Activated CD4-positive, CD25-positive, alpha-beta regulatory T cell treated with anti-CD3 and anti-CD28 coated beads, Interleukin-2, amount 50 U/mL, for 72 hours (primary cell): ENCODE results near the gene SLC6A11.

Experiments
- DNase-seq: peaks from one replicate; pipeline ENCODE4 v3.0.0; 2021

Gene SLC6A11

GRCh38 chr3:10933805-10934481 lies 117.9 kb downstream of the SLC6A11 start:
- no peak for DNase-seq

GRCh38 chr3:10935028-10935427 lies 119.0 kb downstream of the SLC6A11 start:
- no peak for DNase-seq

- no peak for DNase-seq
These were observed 120.0 kb downstream of the SLC6A11 start for GRCh38 chr3:10935846-10936631.

GRCh38 chr3:10936686-10937085 lies 120.7 kb downstream of the SLC6A11 start:
- no peak for DNase-seq

- DNase-seq, result no peak
These were observed 121.3 kb downstream of the SLC6A11 start for GRCh38 chr3:10937141-10937825.

GRCh38 chr3:10939556-10939955 lies 123.5 kb downstream of the SLC6A11 start:
- DNase-seq, result no peak

GRCh38 chr3:10940106-10940505 lies 124.1 kb downstream of the SLC6A11 start:
- DNase-seq, result no peak

GRCh38 chr3:10941972-10942371 lies 125.9 kb downstream of the SLC6A11 start:
- DNase-seq, result peak; percentile 50

GRCh38 chr3:10942690-10943205 lies 126.7 kb downstream of the SLC6A11 start:
- DNase-seq, result no peak

- no peak for DNase-seq
These were observed 128.8 kb downstream of the SLC6A11 start for GRCh38 chr3:10944866-10945265.

GRCh38 chr3:10945683-10946287 lies 129.8 kb downstream of the SLC6A11 start:
- peak; percentile 67 for DNase-seq

- DNase-seq, result no peak
These were observed 130.5 kb downstream of the SLC6A11 start for GRCh38 chr3:10946526-10946925.

GRCh38 chr3:10948326-10948725 lies 132.3 kb downstream of the SLC6A11 start:
- no peak for DNase-seq

GRCh38 chr3:10949197-10949596 lies 133.2 kb downstream of the SLC6A11 start:
- no peak for DNase-seq

GRCh38 chr3:10950476-10951294 lies 134.7 kb downstream of the SLC6A11 start:
- no peak for DNase-seq

- no peak for DNase-seq
These were observed 135.4 kb downstream of the SLC6A11 start for GRCh38 chr3:10951295-10951926.

GRCh38 chr3:10952525-10952924 lies 136.5 kb downstream of the SLC6A11 start:
- no peak for DNase-seq

- DNase-seq, result no peak
These were observed 138.7 kb downstream of the SLC6A11 start for GRCh38 chr3:10954740-10955139.

GRCh38 chr3:10955711-10956453 lies 139.9 kb downstream of the SLC6A11 start:
- no peak for DNase-seq

GRCh38 chr3:10956531-10956930 lies 140.5 kb downstream of the SLC6A11 start:
- DNase-seq, result no peak

GRCh38 chr3:10956986-10957385 lies 141.0 kb downstream of the SLC6A11 start:
- no peak for DNase-seq
